ENCODE results near the gene WWC1. TPM values are rescaled to one million over a fixed set of nuclear protein-coding genes. Genes with fewer than 3 reads are reported as not detected.
"Not testable (repeated sequence)": the region's sequence is repeated elsewhere in the genome, so short reads cannot be mapped to it uniquely, and the experiment has no call there.

Gene WWC1
- total RNA-seq, 2 donors from 2014 or later, result 18.7 to 38.3 TPM

- no peak for DNase-seq
- no peak for ATAC-seq
- intact Hi-C loops (cut with DNase I, micrococcal nuclease), result no loop called here
Measured at GRCh38 chr5:168282120-168282519, 9.3 kb upstream of the WWC1 start.

GRCh38 chr5:168284809-168285208 is 6.6 kb upstream of the WWC1 start:
- intact Hi-C loops (cut with DNase I, micrococcal nuclease), result no loop called here
- ATAC-seq (no peak), DNase-seq (no peak)

DNA sequence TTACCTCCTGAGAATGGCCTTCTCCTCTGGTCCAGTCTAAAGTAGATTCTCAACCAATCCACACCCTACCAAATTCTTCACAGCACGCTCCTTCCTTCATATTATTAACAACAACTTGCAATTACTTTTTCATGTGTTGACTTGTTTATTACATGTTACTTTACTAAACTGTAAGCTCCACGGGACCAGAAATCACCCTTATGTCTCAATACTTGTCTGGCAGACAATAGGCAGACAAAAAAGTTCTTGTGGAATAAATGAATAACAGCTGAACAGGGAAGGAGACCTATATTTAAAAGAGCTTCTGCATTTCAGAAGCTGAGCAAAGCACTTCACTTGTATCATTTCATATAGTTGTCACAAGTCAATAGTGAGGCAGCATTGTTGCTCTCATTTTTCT is 5.7 kb upstream of the WWC1 start:
- intact Hi-C loops (cut with DNase I, micrococcal nuclease), result no loop called here
- DNase-seq, result no peak
- ATAC-seq, result no peak

DNA sequence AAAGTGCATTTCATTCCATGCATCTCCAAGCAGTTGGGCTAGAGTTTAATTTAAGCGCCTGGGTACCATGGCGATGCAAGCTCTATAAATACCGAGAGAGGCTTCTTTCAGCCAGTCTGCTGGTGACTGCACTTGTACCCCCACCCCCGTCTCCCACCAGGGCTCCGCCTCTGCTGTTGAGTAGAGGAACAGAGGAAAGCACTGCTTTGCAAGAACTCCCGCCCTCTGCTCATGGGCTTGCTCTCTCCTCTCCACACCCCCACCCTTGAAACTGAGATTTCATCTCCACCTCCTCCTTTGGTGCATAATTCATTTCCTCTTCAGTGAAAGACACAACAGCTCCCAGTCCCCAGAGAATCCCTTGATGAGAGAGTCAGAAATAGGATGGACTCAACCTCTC is 5.1 kb upstream of the WWC1 start:
- intact Hi-C loops (cut with DNase I, micrococcal nuclease), result no loop called here
- no peak for ATAC-seq
- no peak for DNase-seq

DNA sequence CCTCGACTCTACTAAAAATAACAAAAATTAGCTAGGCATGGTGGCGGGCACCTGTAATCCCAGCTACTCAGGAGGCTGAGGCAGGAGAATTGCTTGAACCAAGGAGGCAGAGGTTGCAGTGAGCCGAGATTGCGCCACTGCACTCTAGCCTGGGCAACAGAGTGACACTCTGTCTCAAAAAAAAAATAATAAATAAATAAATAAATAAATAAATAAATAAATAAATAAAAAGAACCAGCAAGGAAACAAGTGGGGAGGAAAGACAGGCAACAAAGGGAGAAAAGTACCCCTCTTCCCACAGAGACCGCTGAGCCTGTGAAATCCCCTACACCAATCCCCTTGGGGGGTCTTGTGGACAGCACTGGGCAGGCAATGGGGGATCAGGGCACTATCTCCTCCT is 4.6 kb upstream of the WWC1 start:
- ATAC-seq; intact Hi-C loops (cut with DNase I, micrococcal nuclease); DNase-seq: not testable (repeated sequence)

DNA sequence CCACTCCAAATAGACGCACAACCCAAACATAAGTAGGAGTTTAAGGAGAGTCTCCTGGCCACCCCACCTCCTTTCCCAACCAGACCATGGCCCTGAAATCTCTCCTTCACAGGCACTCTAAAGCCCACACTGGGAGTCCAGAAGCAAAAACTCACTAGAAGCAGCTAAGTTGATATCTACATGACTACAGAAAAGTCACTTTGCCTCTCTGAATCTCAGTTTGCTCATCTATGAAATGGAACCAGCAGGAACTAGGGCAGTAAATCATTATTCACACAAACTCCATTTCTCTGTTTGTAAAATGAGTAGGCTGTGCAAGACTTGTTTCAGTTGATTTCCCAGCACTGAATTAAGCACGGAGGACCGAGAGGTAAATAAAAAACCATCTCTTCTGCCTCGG is 4.1 kb upstream of the WWC1 start:
- intact Hi-C loops (cut with DNase I, micrococcal nuclease), result no loop called here
- no peak for DNase-seq

DNA sequence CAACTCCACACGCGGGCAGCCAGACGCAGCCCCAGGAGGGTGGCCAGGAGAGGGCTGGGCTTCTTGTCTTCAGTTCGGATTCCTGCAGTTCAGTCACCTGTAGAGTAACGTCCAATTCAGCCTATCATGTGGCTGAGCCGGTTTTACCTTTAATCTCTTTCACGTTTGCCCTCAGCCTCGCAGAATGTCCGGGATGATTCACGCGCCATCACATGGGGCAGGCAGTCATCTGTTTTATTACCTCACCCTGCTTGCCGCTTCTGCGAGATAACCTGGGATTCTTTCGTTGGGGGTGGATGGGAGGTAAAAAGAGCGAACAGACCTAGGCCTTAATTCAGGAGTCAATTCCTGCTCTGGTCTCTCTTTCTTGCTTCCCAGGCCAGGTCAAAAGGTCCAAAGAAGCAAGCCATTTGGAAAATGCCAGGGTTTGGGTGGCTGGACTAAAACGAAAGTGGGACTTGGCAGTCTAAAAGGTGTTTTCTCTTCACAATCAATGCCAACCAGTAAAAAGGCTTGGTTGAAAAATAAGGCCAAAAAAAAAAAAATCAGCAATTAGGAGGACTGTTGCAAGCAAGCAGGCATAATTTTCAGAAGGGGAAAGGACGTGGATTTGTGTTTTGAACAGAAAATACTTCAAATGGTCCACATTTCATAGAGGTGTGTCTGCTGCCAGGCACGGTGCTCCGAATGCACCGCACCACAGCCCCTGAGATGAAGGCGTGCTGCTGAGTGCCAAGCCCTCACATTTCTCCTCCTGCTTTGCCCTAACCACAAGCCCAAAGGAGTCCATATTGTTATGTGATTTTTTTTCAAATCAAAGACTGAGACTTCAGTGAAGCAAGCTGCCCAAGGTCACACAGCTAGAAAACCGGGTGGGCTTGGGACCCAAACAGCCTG is 2.8 kb upstream of the WWC1 start:
- intact Hi-C loops (cut with DNase I, micrococcal nuclease), result no loop called here
- peak; percentile 65 to 84 for DNase-seq
- peak; percentile 81 for ATAC-seq

More for the DNA sequence above, 4.1 kb upstream of the WWC1 start:
- ATAC-seq, result no peak

GRCh38 chr5:168290902-168291341 is 523 bp upstream of the WWC1 start:
- intact Hi-C loops (cut with DNase I, micrococcal nuclease), result no loop called here
- DNase-seq, result no peak
- ATAC-seq, result no peak

- intact Hi-C loops (cut with DNase I, micrococcal nuclease), result no loop called here
- ATAC-seq (peak; percentile 24), DNase-seq (peak in 1 of 2 donors; percentile 56)
Measured at GRCh38 chr5:168291964-168292785, 730 bp downstream of the WWC1 start.

DNA sequence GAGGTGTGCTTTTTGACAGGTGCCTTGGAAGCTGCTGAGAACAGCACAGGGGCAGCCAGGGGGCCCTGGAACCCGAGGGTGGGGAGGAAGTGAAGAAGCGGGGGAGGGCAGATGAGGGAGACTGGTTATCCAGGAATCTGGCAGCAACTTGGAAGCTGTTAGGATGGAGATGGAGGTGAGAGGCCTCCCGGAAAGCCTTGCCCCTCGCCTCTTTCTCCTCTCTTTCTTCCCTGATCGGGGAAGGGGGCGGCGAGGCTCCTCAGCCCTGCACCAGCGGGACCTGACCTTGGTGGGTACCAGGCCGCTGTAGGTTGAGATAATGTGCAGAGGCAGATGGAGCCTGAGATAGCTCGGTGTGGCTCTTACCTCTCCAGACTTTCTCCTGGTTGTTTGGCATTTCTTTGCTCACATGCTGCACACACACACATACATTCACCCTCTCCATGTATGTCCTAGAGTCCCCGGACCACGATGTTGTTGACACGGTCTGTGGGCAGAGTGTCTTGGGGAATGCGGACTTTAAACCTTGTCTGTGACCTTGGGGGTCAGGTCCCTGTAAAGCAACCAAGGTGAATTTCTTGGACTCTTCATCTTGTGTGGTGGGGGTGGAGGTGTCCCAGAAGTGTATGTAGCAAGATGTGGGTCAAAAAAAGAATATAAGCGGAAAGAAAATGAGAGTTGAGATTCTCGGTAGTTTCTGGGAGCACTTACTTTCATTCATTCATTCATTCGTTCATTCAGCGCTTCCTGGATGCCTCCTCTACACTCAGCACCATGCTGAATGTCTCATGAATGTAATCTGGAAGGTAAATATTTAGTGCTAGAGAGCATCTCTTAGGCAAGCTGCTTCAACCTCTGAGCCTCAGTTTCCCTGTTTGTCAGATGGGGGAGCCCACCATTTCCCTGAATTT is 1.6 kb downstream of the WWC1 start:
- no peak for ATAC-seq
- intact Hi-C loops (cut with DNase I, micrococcal nuclease), result no loop called here
- no peak for DNase-seq

DNA sequence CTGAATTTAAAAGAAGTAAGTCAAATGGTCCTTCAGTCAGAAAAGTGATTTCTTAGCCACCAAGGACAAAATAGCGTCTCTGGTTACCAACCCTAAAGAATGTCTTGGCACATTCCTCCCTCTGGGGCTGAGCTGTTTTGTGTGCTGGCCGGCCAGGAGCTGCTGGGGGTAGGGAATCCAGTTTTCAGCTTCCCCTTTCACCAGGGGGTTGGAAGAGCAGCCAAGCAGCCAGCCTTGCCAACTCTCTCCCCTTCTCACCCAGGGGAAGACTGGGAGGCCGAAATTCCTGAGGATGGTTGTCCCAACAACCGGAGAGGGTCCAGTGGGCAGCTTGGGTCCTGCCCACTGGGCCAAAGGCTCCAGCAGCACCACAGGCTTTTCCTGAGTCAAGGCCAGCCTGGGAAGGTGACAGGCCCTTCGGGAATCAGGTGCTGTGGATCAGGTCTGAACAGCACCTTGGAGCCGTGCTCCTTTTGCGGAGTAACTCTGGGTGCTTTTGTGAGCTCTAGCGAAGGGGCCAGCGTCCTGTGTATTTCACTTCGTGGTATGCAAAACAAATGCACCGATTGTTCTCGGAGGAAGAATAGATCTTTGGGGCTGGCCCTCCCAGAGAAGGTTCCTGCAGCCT is 4.2 kb downstream of the WWC1 start:
- DNase-seq (no peak), ATAC-seq (no peak)
- intact Hi-C loops (cut with DNase I, micrococcal nuclease), result no loop called here

GRCh38 chr5:168296682-168297081 is 5.2 kb downstream of the WWC1 start:
- intact Hi-C loops (cut with DNase I, micrococcal nuclease), result no loop called here
- DNase-seq, result no peak
- ATAC-seq, result no peak

DNA sequence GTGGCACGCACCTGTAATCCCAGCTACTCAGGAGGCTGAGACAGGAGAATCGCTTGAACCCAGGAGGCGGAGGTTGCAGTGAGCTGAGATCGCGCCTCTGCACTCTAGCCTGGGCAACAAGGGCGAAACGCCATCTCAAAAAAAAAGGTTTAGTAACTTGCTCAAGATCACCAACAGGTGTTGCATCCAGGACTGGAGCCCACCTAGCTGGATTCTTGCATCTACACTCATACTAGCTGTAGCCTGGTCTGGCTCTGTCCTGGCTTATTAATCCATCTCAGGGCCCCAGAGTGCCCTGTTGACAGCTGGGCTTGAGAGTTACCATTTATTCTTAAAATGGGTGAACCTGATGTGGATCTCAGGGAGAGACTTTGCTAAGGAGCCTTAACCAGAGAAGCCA is 7.5 kb downstream of the WWC1 start:
- intact Hi-C loops (cut with DNase I, micrococcal nuclease), result no loop called here
- DNase-seq, result no peak
- ATAC-seq, result no peak

DNA sequence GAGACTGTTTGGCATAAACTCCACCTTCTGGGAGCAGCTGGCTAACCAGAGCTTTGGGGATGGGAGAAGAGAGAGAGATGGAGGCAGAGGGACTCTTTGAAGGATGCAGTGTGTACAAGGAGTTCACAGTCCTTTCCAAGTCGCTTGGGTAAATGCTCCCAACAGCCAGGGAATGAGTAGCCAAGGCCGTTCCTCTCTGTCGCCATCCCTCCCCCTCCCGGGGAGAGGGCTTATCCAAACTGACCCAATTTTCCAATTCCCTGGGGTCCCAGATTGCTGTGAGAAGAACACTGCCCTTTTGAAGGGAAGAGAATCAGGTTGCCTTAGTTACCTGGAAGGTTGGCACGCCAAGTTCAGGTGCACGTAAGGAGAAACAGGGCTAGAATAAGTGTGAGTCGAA is 7.9 kb downstream of the WWC1 start:
- ATAC-seq (no peak), DNase-seq (no peak)
- intact Hi-C loops (cut with DNase I, micrococcal nuclease), result no loop called here

GRCh38 chr5:168300326-168301182 is 9.1 kb downstream of the WWC1 start:
- DNase-seq (no peak), ATAC-seq (no peak)
- intact Hi-C loops (cut with DNase I, micrococcal nuclease), result no loop called here

DNA sequence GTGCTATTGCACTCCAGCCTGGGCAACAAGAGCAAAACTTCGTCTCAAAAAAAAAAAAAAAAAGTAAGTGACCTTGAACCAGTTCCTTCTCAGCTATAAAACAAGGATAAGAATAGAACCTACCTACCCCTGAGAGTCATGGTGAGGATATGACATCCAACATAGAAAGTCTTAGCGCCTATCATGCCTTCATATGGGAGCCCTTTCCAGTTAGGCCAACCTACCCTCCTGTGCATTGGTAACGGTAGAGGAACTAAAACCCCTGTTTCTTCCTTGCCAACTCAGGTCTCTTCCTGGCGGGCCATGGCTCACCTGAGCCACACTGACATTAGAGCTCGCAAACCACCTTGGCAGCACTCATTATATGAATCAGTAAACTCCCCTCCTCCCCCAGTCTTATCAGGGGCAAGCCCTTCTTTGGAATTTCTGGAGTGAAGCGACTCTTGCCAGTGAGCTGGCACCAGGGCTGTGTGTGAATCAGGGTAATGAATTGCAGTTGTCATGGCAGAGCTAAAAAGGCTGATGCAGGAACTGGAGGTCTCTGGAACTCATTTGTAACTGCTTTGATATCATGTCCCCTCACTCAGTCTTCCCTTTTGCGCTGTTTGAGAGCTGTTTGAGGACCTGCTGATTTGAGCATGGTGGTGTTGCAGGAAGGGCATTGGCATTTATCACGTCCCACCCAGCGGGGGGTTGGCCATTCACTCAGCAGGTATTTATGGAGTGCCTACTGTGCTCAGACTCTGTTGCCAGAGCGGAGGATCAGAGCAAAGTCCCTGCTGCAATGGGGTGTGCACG is 10.3 kb downstream of the WWC1 start:
- DNase-seq (peak in 1 of 2 donors; percentile 85), ATAC-seq (peak; percentile 92)
- intact Hi-C loops (cut with DNase I, micrococcal nuclease), result no loop called here

- no peak for DNase-seq
- ATAC-seq, result no peak
- intact Hi-C loops (cut with DNase I, micrococcal nuclease), result no loop called here
Measured at GRCh38 chr5:168302785-168303184, 11.3 kb downstream of the WWC1 start.
